ENCODE data around the gene RMND5B. TPM values are rescaled to one million over a fixed set of nuclear protein-coding genes. Genes with fewer than 3 reads are reported as not detected.

RMND5B gene
- total RNA-seq, 1 experiment from 2014 or later, result 24.1 TPM

GRCh38 chr5:178110511-178110910 lies 20.3 kb upstream of the RMND5B start:
- Histone ChIP-seq H3K9me2 (ENCODE audit: insufficient read depth) (no peaks in the 10 kb centered on the region), H3K27ac (ENCODE audit: low read depth, low read length) (no peak overlapping the region), H3K79me2 (ENCODE audit: insufficient read depth, low read length) (peaks cover 9% of the 10 kb centered on the region; the same call in 1 of the 2 replicates), H3K4me3 (replicated peaks in 1 of 2; ENCODE audit: low read depth in 1 of 2, low read length in 2 of 2) (no peak overlapping the region), H3K4me2 (ENCODE audit: low read length) (no peak overlapping the region), H3K36me3 (ENCODE audit: control insufficient read depth in 1 of 2, insufficient read depth in 2 of 2, low read length in 2 of 2) (no peaks in the 10 kb centered on the region), H3K9me3 (ENCODE audit: control insufficient read depth in 1 of 2, insufficient read depth in 1 of 2, low read depth in 1 of 2, low read length in 2 of 2) (no peaks in the 10 kb centered on the region), H3K9ac (ENCODE audit: low read length) (no peak overlapping the region), H3K4me1 (ENCODE audit: control insufficient read depth in 1 of 2, insufficient read depth in 2 of 2, low read length in 2 of 2) (peaks cover 20 to 33% of the 10 kb centered on the region in 2 experiments), H3K27me3 (ENCODE audit: insufficient read depth, low read length) (no peaks in the 10 kb centered on the region), H2AFZ (ENCODE audit: low read depth, low read length, poor library complexity, severe bottlenecking) (no peak overlapping the region), H4K20me1 (ENCODE audit: insufficient read depth) (no peaks in the 10 kb centered on the region)
- TF ChIP-seq TCF7L2 (IDR thresholded peaks at IDR 0.05; ENCODE audit: borderline replicate concordance, extremely low read depth, insufficient read depth, insufficient read length) (no peak), ELF1 (IDR thresholded peaks at IDR 0.05; ENCODE audit: borderline replicate concordance, low read depth) (no peak), SRF (IDR thresholded peaks at IDR 0.05; ENCODE audit: low read depth) (no peak), POLR2AphosphoS5 (IDR thresholded peaks at IDR 0.05; ENCODE audit: low read depth, low read length) (no peak), ATF3 (IDR thresholded peaks at IDR 0.05) (no peak), YY1 (IDR thresholded peaks at IDR 0.05; ENCODE audit: extremely low read depth, insufficient replicate concordance, low read depth, low read length) (no peak), ZFX (IDR thresholded peaks at IDR 0.05) (no peak), JUND (IDR thresholded peaks at IDR 0.05) (no peak)
- BruUV-seq (replicated peaks), result no TSS peak
- intact Hi-C loops (cut with micrococcal nuclease), result no loop called here
- ChIA-PET CTCF (no interaction called here), POLR2A (no interaction called here), RAD21 (ENCODE audit: low non-redundant PET in 1 of 2, low total read pairs in 2 of 2, uncharacterized antibody in 2 of 2, unreplicated experiment in 2 of 2) (no interaction called here)
- ATAC-seq (no peak), DNase-seq (ENCODE audit: low read depth, low spot score) (no peak)

- Histone ChIP-seq H3K4me3 (replicated peaks in 1 of 2; ENCODE audit: low read depth in 1 of 2, low read length in 2 of 2) (no peak overlapping the region), H3K79me2 (ENCODE audit: insufficient read depth, low read length) (peaks cover 13% of the 10 kb centered on the region; the same call in 1 of the 2 replicates), H3K9me3 (ENCODE audit: control insufficient read depth in 1 of 2, insufficient read depth in 1 of 2, low read depth in 1 of 2, low read length in 2 of 2) (no peaks in the 10 kb centered on the region), H3K4me1 (ENCODE audit: control insufficient read depth in 1 of 2, insufficient read depth in 2 of 2, low read length in 2 of 2) (peaks cover 20 to 35% of the 10 kb centered on the region in 2 experiments), H3K36me3 (ENCODE audit: control insufficient read depth in 1 of 2, insufficient read depth in 2 of 2, low read length in 2 of 2) (no peaks in the 10 kb centered on the region), H3K4me2 (ENCODE audit: low read length) (no peak overlapping the region), H3K27ac (ENCODE audit: low read depth, low read length) (no peak overlapping the region), H3K9me2 (ENCODE audit: insufficient read depth) (no peaks in the 10 kb centered on the region), H3K9ac (ENCODE audit: low read length) (no peak overlapping the region), H4K20me1 (ENCODE audit: insufficient read depth) (no peaks in the 10 kb centered on the region), H3K27me3 (ENCODE audit: insufficient read depth, low read length) (no peaks in the 10 kb centered on the region), H2AFZ (ENCODE audit: low read depth, low read length, poor library complexity, severe bottlenecking) (no peak overlapping the region)
- CTCF ChIA-PET, result no interaction called here
- RAD21 ChIA-PET (ENCODE audit: low non-redundant PET in 1 of 2, low total read pairs in 2 of 2, uncharacterized antibody in 2 of 2, unreplicated experiment in 2 of 2), result no interaction called here
- no peak for TF ChIP-seq CBX3 (IDR thresholded peaks at IDR 0.05; ENCODE audit: low read depth)
- POLR2A ChIA-PET, result no interaction called here
- intact Hi-C loops (cut with micrococcal nuclease), result no loop called here
- ATAC-seq (no peak), DNase-seq (ENCODE audit: low read depth, low spot score) (no peak)
- BruUV-seq (replicated peaks), result no TSS peak
Measured at GRCh38 chr5:178111925-178112324, 18.9 kb upstream of the RMND5B start.

All from HCT116 (cell line).